ENCODE data around the gene AHCYL1. TPM values are rescaled to one million over a fixed set of nuclear protein-coding genes. Genes with fewer than 3 reads are reported as not detected.

Gene AHCYL1
- total RNA-seq, 2 experiments from 2014 or later = 67.9 to 68.6 TPM

GRCh38 chr1:110065841-110066240 is 81.3 kb downstream of the AHCYL1 start:
- Mint-ChIP-seq H3K27ac (no peak overlapping the region), H3K4me1 (peaks cover 5% of the 10 kb centered on the region), H3K9me3 (no peaks in the 10 kb centered on the region), H3K4me3 (no peak overlapping the region), H3K27me3 (peaks cover 44% of the 10 kb centered on the region), H3K36me3 (no peaks in the 10 kb centered on the region)
- no peak for DNase-seq

GRCh38 chr1:110067479-110067892 is 82.9 kb downstream of the AHCYL1 start:
- no peak overlapping the region for H3K4me3 Mint-ChIP-seq
- H3K36me3 Mint-ChIP-seq = no peaks in the 10 kb centered on the region
- H3K4me1 Mint-ChIP-seq = peaks cover 5% of the 10 kb centered on the region
- peaks cover 60% of the 10 kb centered on the region for H3K27me3 Mint-ChIP-seq
- DNase-seq = no peak
- H3K9me3 Mint-ChIP-seq = no peaks in the 10 kb centered on the region
- H3K27ac Mint-ChIP-seq = no peak overlapping the region

- peaks cover 64% of the 10 kb centered on the region for H3K27me3 Mint-ChIP-seq
- no peak overlapping the region for H3K27ac Mint-ChIP-seq
- peak overlapping the region; percentile 44 for H3K4me3 Mint-ChIP-seq
- H3K36me3 Mint-ChIP-seq = no peaks in the 10 kb centered on the region
- H3K4me1 Mint-ChIP-seq = peaks cover 5% of the 10 kb centered on the region
- peak; percentile 16 for DNase-seq
- H3K9me3 Mint-ChIP-seq = no peaks in the 10 kb centered on the region
Observed at GRCh38 chr1:110067893-110068645, 83.5 kb downstream of the AHCYL1 start.

- peaks cover 70% of the 10 kb centered on the region for H3K27me3 Mint-ChIP-seq
- DNase-seq = peak; percentile 24
Observed at GRCh38 chr1:110068646-110069403, 84.3 kb downstream of the AHCYL1 start.

GRCh38 chr1:110069404-110070281 is 85.1 kb downstream of the AHCYL1 start:
- Mint-ChIP-seq H3K4me1 (peaks cover 5% of the 10 kb centered on the region), H3K36me3 (no peaks in the 10 kb centered on the region), H3K27ac (no peak overlapping the region), H3K9me3 (no peaks in the 10 kb centered on the region), H3K4me3 (peak overlapping the region; percentile 44), H3K27me3 (peaks cover 76% of the 10 kb centered on the region)
- no peak for DNase-seq

More at GRCh38 chr1:110068646-110069403, 84.3 kb downstream of the AHCYL1 start:
- Mint-ChIP-seq H3K9me3 (no peaks in the 10 kb centered on the region), H3K27ac (no peak overlapping the region), H3K4me1 (peaks cover 5% of the 10 kb centered on the region), H3K4me3 (peak overlapping the region; percentile 44), H3K36me3 (no peaks in the 10 kb centered on the region)

- peaks cover 80% of the 10 kb centered on the region for H3K27me3 Mint-ChIP-seq
- no peaks in the 10 kb centered on the region for H3K36me3 Mint-ChIP-seq
- H3K4me1 Mint-ChIP-seq = peaks cover 5% of the 10 kb centered on the region
- H3K9me3 Mint-ChIP-seq = no peaks in the 10 kb centered on the region
- no peak for DNase-seq
- no peak overlapping the region for H3K27ac Mint-ChIP-seq
- H3K4me3 Mint-ChIP-seq = peak overlapping the region; percentile 44
Observed at GRCh38 chr1:110070282-110070669, 85.7 kb downstream of the AHCYL1 start.

- peak within 1 kb of the TSS; percentile 44 for H3K4me3 Mint-ChIP-seq
- H3K4me1 Mint-ChIP-seq = peaks cover 5% of the 10 kb centered on the region
- no peak within 1 kb of the TSS for H3K27ac Mint-ChIP-seq
- no peaks in the 10 kb centered on the region for H3K9me3 Mint-ChIP-seq
- DNase-seq = no peak
- H3K36me3 Mint-ChIP-seq = no peaks in the 10 kb centered on the region
- H3K27me3 Mint-ChIP-seq = peaks cover 81% of the 10 kb centered on the region
Observed at GRCh38 chr1:110070671-110071242, 86.2 kb downstream of the AHCYL1 start, which contains the start of gene ALX3. Gene ALX3, minus strand, starts transcription at chr1:110070672. Its CDS starts 60 bp downstream, at chr1:110070612.

Other genes starting within 250 kb of the AHCYL1 start
- gene GSTM3, start 243.7 kb upstream of the AHCYL1 start, total RNA-seq = 10 to 100 TPM; 21.4 to 25.4 TPM
- gene EPS8L3, start 220.8 kb upstream of the AHCYL1 start, total RNA-seq = not detected
- gene CSF1, start 73.9 kb upstream of the AHCYL1 start, total RNA-seq = 10 to 100 TPM; 21.2 to 24.9 TPM
- 10 to 100 TPM; 29.9 to 31.8 TPM for gene STRIP1, start 49.9 kb downstream of the AHCYL1 start, total RNA-seq
- gene ALX3, start 85.9 kb downstream of the AHCYL1 start, total RNA-seq = not detected
- gene UBL4B, start 127.7 kb downstream of the AHCYL1 start, total RNA-seq = not detected
- under 1 TPM; 0.04 to 0.10 TPM for gene SLC6A17, start 165.7 kb downstream of the AHCYL1 start, total RNA-seq
- gene KCNC4, start 225.5 kb downstream of the AHCYL1 start, total RNA-seq = 1 to 10 TPM; 6.9 to 8.0 TPM